ENCODE data around the gene KRT74.

The KRT74 gene

DNA sequence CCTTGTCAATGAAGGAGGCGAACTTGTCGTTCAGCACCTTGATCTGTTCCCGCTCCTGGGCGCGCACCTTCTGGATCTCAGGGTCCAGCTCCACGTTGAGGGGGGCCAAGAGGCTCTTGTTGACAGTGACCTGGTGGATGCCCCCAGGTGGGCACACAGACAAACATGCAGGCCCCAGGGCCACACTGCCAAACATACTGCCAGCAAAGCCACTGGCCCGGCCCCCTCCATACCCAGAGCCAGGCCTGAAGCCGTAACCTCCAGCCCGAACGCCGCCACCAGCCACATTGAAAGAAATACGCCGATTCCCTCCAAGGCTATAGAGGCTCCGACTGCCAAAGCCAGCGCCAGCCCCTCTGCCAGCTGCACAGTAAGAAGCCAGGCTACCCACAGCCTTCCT is 337 bp downstream of the KRT74 start:
- no peak for DNase-seq (ENCODE audit: low read depth)

DNA sequence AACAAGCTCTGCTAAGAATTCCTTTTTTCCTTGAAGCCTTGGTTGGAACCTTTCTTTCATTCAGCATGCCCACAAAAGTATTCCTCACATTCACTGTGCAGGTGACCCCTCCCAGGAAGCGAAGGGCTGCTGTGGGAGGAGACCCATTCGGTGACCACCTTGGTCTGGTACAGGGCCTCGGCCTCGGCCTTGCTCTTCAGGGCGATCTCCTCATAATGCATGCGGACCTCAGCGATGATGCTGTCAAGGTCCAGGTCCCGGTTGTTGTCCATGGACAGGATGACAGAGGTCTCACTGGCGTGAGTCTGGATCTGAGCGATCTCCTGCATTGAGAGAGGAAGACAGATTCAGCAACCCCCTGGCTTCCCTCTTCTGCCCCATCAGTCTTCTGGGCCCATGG is 3.1 kb downstream of the KRT74 start:
- no peak for DNase-seq (ENCODE audit: low read depth)

DNA sequence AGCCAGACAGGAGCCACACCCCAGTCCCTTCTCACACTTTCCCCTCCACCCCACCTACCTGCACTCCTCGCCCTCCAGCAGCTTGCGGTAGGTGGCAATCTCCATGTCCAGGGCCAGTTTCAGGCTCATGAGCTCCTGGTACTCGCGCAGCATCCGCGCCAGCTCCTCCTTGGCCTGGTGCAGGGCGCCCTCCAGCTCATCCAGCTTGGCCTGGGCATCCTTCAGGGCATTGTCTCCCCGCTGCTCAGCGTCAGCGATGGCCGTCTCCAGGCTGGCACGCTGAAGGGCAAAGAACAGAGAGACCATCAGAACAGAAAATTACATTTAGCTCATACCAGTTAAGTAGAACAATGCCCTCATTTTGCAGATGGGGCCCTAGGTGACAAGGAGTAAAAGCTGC is 5.5 kb downstream of the KRT74 start:
- DNase-seq (ENCODE audit: low read depth), result no peak

DNA sequence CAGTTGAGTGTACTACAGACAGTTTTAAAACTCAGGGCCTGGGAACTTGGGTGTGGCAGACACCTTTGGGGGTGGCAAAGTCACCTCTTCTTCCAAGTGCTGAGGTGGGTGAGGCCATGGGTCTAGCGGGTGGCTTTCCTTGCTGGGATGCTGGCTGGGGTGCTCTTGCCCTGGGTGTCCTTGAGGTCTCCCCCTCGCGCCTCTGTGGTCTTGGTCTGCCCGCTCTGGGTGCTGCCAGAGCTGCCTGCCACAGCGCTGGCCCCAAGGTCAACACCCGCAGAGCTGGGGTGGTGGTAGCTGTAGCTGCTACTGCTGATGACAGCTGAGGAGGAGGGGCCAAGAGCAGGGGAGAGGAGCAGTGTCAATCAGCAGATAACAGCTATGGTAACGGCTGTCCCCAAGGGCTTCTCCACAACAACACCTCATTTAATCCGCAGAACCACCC is 6.8 kb downstream of the KRT74 start:
- DNase-seq (ENCODE audit: low read depth), result no peak

DNA sequence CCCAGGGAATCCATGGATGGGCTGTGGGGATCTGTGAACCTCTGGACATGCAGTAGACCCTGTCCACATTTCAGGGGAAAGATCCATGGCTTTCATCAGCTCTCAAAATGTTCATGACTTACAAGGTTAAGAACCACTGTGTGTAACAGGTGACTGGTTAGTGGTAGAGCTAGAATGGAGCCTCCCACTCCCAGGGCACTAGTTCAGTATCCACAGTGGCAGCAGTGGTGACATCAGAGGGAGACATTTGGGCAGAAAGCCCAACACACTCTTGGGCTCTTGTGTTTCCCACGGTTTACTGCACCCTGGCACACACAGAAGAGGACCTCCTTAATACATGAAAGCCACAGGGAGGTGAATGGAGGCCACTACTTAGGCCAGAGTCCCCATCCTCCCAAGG is 9.1 kb downstream of the KRT74 start:
- no peak for DNase-seq (ENCODE audit: low read depth)

DNA sequence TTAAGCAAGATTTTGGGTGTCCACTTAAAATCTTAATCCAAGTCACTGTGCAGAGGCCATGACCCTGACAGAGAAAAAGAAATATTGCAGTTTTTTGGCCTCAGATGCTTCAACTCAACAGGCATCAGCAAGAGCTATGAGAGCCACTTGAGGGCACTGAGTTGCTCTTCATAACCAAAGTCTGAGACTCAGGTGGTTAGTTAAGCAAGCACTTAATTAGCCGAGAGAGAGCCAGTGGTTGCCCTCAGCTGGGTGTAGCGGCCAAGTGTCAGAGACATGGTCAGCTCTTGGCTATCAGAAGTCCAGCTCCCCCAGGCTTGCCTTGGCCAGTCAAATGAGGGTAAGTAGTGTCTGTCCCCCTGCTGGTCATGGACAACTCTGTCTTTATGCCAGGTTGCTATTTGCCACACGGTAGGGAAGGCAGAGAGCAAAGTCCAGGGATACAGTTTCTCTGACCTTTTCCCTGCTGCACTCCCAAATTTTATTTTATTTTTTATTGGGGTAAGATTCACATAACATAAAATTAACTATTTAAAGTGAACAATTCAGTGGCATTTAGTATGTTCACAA is 11.7 kb downstream of the KRT74 start:
- peak; percentile 37 for DNase-seq (ENCODE audit: low read depth)

DNA sequence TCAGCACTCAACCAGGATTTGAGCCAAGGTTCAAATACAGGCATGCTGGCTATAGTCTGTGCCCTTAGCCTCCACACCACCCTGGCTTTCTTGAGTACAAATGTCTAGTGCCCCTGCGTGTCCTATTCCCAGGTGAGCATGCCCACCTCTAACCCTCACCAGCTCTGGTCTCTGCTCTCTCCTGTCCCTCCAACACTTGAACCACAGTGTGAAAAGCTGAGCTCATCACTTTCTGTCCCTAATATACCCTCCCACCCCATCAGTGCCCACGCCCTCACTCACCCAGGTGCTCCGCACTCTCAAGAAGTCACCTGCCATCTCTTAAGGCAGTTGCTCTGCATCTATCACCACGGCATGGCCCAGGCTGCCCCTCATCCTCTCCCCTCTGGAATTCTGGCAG is 13.7 kb downstream of the KRT74 start:
- no peak for DNase-seq (ENCODE audit: low read depth)

DNA sequence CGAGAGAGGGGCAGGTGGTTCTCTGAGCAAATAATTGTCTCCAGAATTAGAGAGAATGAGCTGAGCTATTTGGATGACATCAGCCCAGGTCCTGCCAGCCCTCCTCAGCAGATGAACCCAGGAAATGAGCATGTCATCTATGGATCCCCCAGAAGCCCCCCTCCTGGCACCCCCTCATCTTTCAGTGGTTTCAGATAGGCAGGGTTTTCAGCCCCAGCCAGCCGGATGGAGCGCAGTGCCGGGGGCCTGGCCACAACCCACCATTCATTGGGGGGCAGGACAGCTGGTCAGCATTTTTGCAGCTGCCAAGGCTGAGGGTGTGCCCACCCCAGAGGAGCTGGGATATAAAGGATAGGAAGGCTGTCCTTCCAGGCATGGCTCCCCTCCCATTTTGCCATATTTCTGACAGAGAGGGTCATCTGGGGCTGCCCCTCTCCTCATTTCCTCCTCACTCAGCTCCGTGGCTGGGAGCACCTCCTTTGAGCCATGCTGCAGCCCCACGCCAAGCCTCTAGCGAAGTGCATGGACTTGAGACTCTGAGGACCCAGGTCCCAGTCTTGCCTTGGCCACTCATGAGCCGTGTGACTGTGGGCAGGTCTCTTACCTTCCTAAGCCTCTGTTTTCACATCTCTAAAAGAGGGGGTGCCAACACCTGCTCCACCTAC is 14.7 kb downstream of the KRT74 start:
- no peak for DNase-seq (ENCODE audit: low read depth)

DNA sequence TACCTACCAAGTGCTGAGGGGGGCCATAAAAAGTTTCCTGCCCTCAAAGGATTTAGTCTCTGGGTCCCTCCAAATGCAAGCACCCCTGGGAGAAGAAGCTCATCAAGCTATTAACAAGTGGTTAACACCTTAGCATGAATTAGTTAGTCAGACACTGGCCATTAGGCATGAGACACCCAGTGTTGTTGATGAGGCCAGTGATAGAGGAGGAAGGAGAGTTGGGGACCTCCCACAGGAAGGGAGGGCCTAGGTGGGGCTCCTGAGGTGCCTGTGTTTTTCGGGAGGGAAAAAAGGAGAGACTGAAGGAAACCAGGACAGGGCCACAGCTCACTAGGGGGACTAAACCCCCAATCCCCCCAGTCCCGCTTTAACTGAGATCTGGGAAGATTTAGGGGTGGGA is 16.2 kb downstream of the KRT74 start:
- DNase-seq (ENCODE audit: low read depth), result no peak

DNA sequence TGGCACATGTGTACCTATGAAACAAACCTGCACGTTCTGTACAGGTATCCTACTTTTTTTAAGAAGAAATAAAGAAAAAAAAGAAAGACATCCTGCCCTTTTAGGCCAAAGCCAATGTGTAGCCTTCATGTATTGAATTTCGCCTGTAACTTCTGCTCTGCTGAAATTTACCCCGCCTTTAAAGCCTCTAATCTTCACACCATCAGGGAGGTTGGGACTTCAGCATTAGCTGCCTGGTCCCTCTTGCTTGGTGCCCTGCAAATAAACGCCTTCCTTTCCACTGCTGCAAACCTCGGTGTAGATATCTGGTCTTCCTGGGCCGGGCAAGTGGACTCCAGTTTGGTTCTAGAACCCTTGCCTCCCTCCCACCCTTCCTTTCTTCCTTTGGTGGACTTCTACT is 18.1 kb downstream of the KRT74 start:
- DNase-seq (ENCODE audit: low read depth), result no peak

DNA sequence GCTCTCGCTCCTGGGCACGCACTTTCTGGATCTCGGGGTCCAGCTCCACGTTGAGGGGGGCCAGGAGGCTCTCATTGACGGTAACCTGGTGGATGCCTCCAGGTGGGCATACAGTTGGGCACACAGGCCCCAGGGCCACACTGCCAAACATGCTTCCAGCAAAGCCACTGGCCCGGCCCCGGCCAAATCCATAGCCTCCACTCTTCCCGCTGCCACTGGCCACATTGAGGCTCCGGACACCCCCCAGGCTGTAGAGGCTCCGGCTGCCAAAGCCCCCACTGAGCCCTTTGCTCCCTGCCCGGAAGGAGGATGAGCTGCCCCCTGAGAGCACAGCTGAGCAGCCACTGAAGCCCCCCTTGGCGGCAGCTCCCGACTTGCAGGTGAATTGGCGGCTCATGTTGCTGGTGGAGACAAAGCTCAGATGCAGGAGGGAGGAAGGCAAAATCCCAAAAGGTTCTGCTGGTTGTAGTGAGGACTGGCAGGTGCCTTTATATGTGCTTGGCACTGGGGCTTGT is 20.9 kb downstream of the KRT74 start, which contains the start of gene KRT71:
Gene KRT71 (minus strand): TSS at position 465 of the 515 bp plus-strand sequence. CDS start 68 bp downstream, at position 397.
- DNase-seq (ENCODE audit: low read depth), result no peak

DNA sequence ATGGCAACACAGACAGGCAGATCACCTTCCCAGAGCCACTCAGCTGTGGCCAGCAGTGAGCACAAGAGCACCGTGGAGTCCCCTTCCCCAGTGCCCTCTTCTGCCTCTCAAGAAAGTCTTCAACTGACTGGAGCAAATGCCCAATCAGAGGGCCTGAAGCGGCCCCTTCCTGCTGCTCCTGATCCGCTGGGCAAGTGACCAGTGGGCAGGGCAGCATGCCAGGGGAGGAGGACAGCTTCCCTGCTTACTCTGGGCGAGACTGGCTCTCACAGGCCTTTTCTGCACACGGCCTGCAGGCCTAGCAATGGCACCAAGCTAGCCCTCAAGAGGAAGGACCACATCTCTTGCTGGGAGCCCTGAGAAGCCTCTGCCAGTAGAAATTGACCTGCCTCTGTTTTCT is 21.6 kb downstream of the KRT74 start:
- DNase-seq (ENCODE audit: low read depth), result no peak

DNA sequence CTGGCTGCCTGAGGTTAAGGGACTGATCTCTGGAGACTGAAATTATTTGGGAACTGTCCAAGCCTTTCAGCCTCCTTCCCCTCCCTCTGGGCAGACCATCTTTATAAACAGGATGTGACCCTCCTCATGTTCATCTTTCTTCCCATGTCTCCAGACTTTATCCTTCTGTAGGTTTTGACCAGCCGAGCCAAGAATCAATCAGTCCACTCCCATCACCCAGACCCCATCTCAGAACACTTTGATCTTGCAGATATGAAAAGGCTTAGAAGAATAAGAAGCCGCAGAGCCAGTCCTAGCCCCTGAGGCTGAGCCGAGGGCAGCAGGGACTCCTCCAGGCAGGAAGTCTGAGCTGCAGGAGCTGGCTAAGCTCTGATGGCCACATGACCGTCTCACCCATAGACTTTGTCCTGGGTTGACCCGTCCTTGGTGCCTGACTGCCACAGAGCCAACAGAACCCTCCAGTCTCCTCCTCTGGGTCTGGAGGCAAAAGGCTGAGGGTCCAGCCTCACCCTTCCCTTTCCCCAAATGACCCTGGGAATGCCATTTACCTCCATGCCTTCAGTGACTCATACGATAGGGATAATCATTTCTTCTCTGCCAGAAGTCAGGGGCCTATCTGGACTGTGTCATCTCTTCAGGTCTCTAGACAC is 22.3 kb downstream of the KRT74 start:
- DNase-seq (ENCODE audit: low read depth), result no peak

DNA sequence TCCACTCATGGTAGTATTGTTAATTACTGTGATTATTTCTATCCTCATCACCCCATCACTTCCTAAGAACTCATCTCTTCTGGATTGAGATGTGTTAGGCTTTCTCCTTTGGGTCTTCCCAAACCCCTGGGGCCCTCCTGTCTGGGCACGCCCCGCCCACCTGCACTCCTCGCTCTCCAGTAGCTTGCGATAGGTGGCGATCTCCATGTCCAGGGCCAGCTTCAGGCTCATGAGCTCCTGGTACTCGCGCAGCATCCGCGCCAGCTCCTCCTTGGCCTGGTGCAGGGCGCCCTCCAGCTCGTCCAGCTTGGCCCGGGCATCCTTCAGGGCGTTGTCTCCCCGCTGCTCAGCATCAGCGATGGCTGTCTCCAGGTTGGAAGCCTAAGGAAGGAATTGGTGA is 27.5 kb downstream of the KRT74 start:
- DNase-seq (ENCODE audit: low read depth), result no peak

DNA sequence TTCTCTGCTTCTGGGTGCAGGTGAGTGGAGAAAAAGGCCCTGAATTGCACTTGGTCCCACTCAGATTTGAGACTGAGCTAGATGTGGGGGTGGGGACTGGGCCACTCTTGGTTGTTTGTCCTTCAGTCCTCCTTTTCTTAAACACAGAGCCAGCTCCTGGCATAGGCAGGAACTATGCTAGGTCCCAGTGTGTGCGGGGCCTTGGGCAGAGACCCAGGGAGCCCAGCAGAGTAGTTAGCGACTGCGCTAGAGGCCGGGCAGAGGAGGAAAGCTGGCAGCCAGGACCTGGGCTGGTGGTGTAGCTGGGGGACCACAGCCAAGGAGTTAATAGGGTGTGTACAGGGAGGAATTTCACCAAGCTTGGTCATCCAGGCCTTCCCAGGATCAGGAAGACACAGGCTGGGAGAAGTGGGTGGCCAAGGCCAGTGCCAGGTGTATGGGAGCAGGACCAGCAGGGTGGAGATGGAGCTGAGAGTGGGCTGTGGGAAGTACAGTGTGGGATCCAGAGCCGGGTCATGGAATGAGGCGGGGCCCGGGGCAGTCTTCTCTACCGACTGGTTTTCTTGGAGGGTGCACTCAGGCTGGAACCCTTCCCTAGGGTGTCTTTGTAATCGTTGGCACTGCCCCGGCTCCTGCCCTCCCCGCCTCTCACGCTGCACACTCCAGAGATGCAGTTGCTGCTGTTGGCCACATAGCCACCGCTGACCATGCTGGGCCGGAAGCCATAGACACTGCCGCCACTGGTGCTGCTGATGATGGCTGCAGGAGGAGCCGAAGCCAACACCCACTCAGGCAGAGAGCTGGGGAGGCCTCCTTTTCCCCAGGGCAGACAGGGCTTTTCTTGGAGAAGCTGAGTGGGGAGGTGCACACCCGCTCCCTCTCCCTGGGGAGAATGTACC is 29.4 kb downstream of the KRT74 start:
- DNase-seq (ENCODE audit: low read depth), result no peak

DNA sequence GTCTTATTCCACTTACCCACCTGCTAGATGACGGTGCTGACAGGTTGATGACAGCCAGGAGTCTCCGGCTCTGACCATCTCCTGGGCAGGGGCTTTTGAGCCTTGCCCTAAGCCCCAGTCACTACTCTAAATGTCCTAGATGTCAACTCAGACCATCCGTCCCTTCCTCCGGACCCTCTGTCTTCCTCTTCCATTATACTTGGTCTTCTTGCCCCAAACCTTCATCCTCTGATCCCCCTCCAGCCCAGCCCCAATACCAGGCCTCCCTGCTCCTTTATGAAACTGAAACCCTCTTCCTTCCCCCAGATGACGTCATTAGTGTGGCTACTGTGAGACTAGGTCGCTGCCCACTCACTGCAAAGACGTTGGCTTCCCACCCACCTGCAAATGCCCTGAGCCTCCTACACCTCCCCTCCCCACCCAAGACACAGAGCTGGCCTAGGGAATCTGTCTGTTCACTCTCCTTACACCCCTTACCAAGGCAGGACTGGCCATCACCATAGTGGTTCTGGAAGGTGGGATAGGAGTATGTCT is 30.8 kb downstream of the KRT74 start:
- DNase-seq (ENCODE audit: low read depth), result no peak

DNA sequence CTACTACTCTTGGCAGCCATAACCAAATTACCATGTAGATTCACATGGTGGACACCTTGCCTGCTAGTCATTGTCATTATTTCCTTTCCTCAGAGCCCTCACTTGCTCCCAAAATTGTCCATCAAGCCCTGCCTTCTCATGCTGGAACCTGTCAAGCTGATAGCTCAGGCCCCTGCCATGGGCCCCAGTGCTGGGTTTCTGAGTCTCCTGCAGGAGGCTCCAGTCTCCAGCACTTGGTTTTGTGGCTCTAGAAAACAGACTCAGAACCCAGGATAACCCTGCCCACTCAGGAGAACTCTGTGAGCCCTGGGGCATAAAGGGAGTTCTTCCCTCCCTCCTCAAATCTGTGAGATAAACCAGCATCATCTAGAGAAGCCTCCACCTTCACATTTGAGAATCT is 31.5 kb downstream of the KRT74 start:
- DNase-seq (ENCODE audit: low read depth), result no peak

DNA sequence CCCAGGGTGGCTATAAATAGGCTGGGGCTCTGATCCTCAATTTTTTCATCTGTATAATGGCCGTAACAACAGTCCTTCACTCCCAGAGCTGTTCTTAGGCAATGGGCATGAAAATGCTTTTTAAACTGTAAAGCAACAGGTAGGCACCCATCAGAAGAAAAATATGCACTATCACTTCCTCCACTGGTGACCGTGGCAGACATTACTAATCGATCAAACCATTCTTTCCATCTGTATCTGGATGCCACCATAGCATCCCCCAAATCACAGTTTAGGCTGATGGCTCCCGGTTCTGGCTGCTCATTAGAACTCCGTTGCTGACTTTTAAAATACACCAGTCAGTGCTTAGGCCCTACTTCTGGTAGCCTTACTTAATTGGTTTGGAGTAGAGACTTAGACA is 31.9 kb downstream of the KRT74 start:
- DNase-seq (ENCODE audit: low read depth), result no peak

DNA sequence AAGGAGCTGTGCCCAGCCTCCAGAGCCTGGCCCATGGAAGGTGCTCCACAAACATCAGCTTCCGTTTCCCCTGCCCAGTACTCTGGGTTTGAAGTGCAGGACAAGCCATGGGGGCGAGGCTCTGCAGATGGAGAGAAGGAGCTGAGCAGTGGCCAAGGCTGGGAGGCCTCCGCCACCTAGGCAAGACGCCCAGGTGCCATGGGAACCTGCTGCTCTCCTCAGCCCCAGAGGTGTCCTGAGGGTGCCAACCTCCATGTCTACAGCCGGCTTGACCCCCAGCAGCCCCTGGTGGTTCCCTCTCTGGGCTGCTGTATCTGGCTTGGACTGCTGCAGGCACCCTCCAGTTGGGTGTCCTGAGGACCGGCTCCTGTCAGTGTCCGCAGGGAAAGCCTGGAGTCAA is 33.1 kb downstream of the KRT74 start:
- DNase-seq (ENCODE audit: low read depth), result no peak

DNA sequence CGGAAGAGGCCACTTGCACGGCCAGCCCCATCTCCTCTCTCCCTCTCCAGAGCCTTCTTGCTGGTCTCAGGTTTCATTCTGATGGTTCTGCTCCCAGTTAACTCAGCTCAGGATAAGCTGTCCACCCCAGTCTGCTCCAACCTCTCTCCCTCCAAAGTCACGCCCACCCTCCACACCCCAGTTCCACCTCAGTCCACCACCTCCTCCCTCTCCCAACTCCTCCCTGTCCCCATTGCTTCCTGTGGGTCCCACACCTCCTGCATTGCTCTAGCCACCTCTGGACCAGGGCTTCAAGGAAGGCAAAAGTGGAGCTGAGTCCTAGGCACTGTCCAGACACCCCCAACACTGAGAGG is 33.8 kb downstream of the KRT74 start:
- DNase-seq (ENCODE audit: low read depth), result no peak

DNA sequence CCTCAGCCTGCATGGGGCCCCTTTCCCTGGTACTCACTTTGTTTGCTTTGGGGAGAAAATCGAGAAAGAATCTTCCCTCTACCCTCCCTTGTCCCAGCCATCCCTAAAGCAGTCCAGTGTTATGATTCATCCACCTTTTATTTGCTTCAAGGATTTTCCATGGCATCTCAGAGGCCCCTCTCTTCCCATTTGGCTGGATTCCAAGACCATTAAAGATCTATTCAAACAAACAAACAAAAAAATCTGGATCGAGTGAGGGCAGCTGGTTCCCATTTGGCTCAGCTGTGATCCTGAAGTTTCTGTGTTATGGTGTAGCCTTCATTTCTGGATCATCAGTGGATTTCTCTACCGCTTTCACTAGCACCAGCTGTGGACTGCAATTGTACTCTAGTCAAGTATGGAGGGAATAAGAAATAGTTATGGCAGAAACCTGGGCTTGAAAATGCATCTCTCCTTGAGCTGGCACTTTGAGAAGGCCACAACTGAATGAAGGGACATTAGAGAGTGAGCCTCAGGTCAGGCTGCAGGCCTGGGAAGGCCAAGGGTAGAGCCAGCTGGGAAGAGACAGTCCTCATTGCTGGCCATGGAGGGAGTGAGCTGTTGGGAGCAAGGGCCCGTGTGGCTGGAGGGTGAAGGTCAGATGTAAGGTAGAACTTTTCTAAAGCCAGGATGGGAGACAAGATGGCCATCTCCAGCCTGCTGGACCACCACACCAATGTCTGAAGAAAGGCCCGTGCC is 34.4 kb downstream of the KRT74 start:
- DNase-seq (ENCODE audit: low read depth), result peak; percentile 60

DNA sequence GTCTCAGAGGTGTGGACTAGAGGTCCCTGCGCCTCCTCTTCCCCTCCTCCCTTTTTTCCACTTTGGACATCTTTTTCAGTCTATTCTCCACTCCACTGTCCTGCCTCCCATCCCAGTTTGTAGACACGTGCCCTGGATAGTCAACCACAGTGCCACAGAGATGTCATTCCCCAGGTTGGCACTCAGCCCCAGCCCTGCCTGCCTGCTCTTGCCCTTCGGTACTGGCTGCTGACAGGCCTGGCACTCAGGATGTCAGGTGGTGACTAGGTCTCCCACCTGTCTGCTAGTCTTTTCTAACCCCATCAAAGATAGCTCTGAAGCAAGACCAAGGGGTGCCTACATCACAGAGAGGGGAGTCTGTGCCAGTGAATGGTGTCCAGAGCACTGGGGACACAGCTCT is 36.5 kb downstream of the KRT74 start:
- DNase-seq (ENCODE audit: low read depth), result no peak

Data from ELR (cell line).